Measurements from ENCODE around the gene PTPN3. TPM values are rescaled to one million over a fixed set of nuclear protein-coding genes. Genes with fewer than 3 reads are reported as not detected.
"Not testable (repeated sequence)": the region's sequence is repeated elsewhere in the genome, so short reads cannot be mapped to it uniquely, and the experiment has no call there.

Gene PTPN3
- total RNA-seq, 1 donor from 2014 or later, result 2.4 TPM

GRCh38 chr9:109369285-109369684, 128.8 kb downstream of the PTPN3 start:
- H3K9me3 ChIP-seq (ENCODE audit: low read depth), result no peaks in the 10 kb centered on the region

DNA sequence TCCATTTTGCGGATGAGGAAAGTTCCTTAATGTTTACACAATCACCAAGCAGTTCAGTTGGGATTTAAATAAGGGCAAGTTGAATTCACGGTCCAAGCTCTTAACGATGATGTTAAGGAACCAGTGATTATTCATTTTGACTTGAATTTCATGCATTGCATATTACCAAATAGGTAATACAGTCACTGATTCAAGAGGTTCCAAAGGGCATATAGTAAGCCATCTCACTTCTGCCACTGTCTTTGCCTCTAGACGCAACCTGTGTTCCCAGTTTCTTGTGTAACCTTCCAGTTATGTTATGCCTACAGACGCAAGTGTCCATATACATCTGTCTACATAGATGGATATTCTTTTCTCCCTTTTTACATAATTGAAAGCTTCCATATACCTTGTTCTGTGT, 137.3 kb downstream of the PTPN3 start:
- no peak for TF ChIP-seq EZH2 (IDR thresholded peaks at IDR 0.05)
- TF ChIP-seq EZH2phosphoT487 (IDR thresholded peaks at IDR 0.05), result no peak
- TF ChIP-seq, protein P1, sequence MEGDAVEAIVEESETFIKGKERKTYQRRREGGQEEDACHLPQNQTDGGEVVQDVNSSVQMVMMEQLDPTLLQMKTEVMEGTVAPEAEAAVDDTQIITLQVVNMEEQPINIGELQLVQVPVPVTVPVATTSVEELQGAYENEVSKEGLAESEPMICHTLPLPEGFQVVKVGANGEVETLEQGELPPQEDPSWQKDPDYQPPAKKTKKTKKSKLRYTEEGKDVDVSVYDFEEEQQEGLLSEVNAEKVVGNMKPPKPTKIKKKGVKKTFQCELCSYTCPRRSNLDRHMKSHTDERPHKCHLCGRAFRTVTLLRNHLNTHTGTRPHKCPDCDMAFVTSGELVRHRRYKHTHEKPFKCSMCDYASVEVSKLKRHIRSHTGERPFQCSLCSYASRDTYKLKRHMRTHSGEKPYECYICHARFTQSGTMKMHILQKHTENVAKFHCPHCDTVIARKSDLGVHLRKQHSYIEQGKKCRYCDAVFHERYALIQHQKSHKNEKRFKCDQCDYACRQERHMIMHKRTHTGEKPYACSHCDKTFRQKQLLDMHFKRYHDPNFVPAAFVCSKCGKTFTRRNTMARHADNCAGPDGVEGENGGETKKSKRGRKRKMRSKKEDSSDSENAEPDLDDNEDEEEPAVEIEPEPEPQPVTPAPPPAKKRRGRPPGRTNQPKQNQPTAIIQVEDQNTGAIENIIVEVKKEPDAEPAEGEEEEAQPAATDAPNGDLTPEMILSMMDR (IDR thresholded peaks at IDR 0.05), result no peak
- H3K4me3 Mint-ChIP-seq, result no peak overlapping the region
- Histone ChIP-seq H3K4me3 (no peak overlapping the region), H3K27me3 (no peaks in the 10 kb centered on the region), H3K4me2 (no peak overlapping the region), H3K27ac (no peak overlapping the region), H3K4me1 (no peaks in the 10 kb centered on the region), H4K20me1 (ENCODE audit: low read depth) (no peaks in the 10 kb centered on the region), H2AFZ (replicated peaks) (no peak overlapping the region), H3K9me3 (ENCODE audit: low read depth) (no peaks in the 10 kb centered on the region), H3K79me2 (ENCODE audit: low read depth) (no peaks in the 10 kb centered on the region), H3F3A (ENCODE audit: low read depth) (no peaks in the 10 kb centered on the region), H3K36me3 (no peaks in the 10 kb centered on the region), H3K9ac (no peak overlapping the region)
- DNase-seq (ENCODE audit: low spot score), result no peak
- peaks cover 1% of the 10 kb centered on the region for H3K4me1 Mint-ChIP-seq
- H3K27ac Mint-ChIP-seq, result no peak overlapping the region
- peaks cover 2% of the 10 kb centered on the region for H3K27me3 Mint-ChIP-seq (ENCODE audit: insufficient read depth, low read depth)
- no peaks in the 10 kb centered on the region for H3K36me3 Mint-ChIP-seq
- H3K9me3 Mint-ChIP-seq, result no peaks in the 10 kb centered on the region

More at GRCh38 chr9:109369285-109369684, 128.8 kb downstream of the PTPN3 start:
- H3K36me3 Mint-ChIP-seq, result no peaks in the 10 kb centered on the region
- Histone ChIP-seq H3K27ac (no peak overlapping the region), H3K4me1 (no peaks in the 10 kb centered on the region), H3K4me2 (no peak overlapping the region), H3K9ac (no peak overlapping the region), H3K27me3 (no peaks in the 10 kb centered on the region), H3F3A (ENCODE audit: low read depth) (no peaks in the 10 kb centered on the region), H2AFZ (replicated peaks) (no peak overlapping the region), H3K36me3 (no peaks in the 10 kb centered on the region), H4K20me1 (ENCODE audit: low read depth) (no peaks in the 10 kb centered on the region), H3K4me3 (no peak overlapping the region), H3K79me2 (ENCODE audit: low read depth) (no peaks in the 10 kb centered on the region)
- TF ChIP-seq, protein P1 (IDR thresholded peaks at IDR 0.05), result no peak
- no peak for TF ChIP-seq EZH2phosphoT487 (IDR thresholded peaks at IDR 0.05)
- no peak for TF ChIP-seq EZH2 (IDR thresholded peaks at IDR 0.05)
- peaks cover 2% of the 10 kb centered on the region for H3K27me3 Mint-ChIP-seq (ENCODE audit: insufficient read depth, low read depth)
- no peak overlapping the region for H3K27ac Mint-ChIP-seq
- H3K4me1 Mint-ChIP-seq, result no peaks in the 10 kb centered on the region
- peaks cover 6% of the 10 kb centered on the region for H3K9me3 Mint-ChIP-seq
- no peak for DNase-seq (ENCODE audit: low spot score)
- H3K4me3 Mint-ChIP-seq, result no peak overlapping the region

GRCh38 chr9:109358968-109359603, 139.0 kb downstream of the PTPN3 start:
- H3K4me1 ChIP-seq; H3K4me3 Mint-ChIP-seq; H3K27ac Mint-ChIP-seq; H3K9me3 ChIP-seq (ENCODE audit: low read depth); DNase-seq (ENCODE audit: low spot score); H3K4me1 Mint-ChIP-seq; H3K36me3 ChIP-seq; H2AFZ ChIP-seq (replicated peaks); H3K4me2 ChIP-seq; H3K9me3 Mint-ChIP-seq; H3K36me3 Mint-ChIP-seq; H3K27me3 Mint-ChIP-seq (ENCODE audit: insufficient read depth, low read depth); H4K20me1 ChIP-seq (ENCODE audit: low read depth); H3K27me3 ChIP-seq; H3K79me2 ChIP-seq (ENCODE audit: low read depth); H3F3A ChIP-seq (ENCODE audit: low read depth); H3K27ac ChIP-seq; H3K9ac ChIP-seq; H3K4me3 ChIP-seq: not testable (repeated sequence)

DNA sequence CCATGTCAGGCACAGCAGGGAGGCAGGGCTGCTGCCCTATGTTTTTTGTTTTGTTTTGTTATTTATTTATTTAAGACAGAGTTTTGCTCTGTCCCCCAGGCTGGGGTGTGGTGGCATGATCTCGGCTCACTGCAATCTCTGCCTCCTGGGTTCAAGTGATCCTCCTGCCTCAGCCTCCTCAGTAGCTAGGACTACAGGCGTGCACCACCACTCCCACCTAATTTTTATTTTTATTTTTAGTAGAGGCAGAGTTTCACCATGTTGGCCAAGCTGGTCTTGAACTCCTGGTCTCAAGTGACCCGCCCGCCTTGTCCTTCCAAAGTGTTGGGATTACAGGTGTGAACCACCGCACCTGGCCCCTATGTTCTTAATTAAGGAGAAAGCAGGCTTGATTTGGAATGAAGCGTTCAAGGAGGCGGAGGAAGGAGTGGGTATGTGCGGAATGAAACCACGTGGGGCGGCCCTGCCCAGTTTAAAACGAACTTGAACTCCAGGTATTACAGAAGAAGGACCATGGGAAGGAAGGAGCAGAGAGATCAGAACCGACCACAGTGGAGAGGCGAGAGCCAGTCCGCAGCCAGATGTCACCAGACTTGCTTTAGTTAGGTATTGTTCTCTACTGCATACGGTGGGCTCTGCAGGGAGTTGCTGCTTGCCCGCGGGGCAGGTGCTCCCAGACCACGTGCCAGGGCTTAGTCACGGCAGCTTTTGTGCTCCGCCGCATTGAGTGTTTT, 142.4 kb downstream of the PTPN3 start:
- H3K36me3 Mint-ChIP-seq, result no peaks in the 10 kb centered on the region
- Histone ChIP-seq H3K79me2 (ENCODE audit: low read depth) (no peaks in the 10 kb centered on the region), H3K4me2 (no peak overlapping the region), H3K36me3 (no peaks in the 10 kb centered on the region), H3K4me3 (no peak overlapping the region), H3K27me3 (no peaks in the 10 kb centered on the region), H3K9ac (no peak overlapping the region), H3K4me1 (no peaks in the 10 kb centered on the region), H4K20me1 (ENCODE audit: low read depth) (no peaks in the 10 kb centered on the region), H3F3A (ENCODE audit: low read depth) (no peaks in the 10 kb centered on the region), H2AFZ (replicated peaks) (no peak overlapping the region), H3K9me3 (ENCODE audit: low read depth) (no peaks in the 10 kb centered on the region), H3K27ac (no peak overlapping the region)
- peaks cover 7% of the 10 kb centered on the region for H3K27me3 Mint-ChIP-seq (ENCODE audit: insufficient read depth, low read depth)
- H3K9me3 Mint-ChIP-seq, result no peaks in the 10 kb centered on the region
- TF ChIP-seq EZH2phosphoT487 (IDR thresholded peaks at IDR 0.05) (no peak), EZH2 (IDR thresholded peaks at IDR 0.05) (no peak)
- TF ChIP-seq, protein P1 (IDR thresholded peaks at IDR 0.05), result no peak
- H3K27ac Mint-ChIP-seq, result no peak overlapping the region
- DNase-seq (ENCODE audit: low spot score), result no peak
- H3K4me1 Mint-ChIP-seq, result peaks cover 2% of the 10 kb centered on the region
- no peak overlapping the region for H3K4me3 Mint-ChIP-seq
